ENCODE results near the gene CALHM5.

DNA sequence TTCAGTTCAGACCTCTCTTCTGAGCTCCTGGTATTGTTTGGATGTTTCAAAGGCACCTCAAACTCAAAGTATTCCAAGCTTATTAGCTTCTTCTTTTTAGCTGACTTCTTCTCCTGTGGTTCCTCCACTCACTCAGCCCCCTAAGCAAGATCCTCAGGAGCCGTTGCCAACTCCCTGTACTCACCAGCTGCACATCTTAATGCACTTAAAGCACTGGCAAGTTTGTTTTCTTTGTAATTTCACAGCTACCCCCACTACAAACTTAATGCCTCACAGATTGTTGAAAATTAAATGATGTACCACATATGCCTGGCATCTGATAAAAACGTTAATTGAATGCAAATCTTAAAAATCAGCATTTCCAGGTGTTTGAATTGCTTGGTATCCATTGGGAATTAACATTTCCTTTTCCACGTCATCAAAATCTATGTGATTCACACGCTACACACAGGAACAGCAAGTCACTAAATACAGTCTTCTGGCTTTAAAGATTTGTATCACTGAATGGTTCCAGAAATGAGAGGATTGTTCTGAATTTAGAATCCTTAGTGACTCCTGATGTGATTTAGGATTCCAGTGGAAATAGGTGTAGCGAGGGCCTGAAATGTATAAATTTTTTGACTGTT is 25.8 kb upstream of the CALHM5 start:
- TF ChIP-seq POLR2A (IDR thresholded peaks at IDR 0.05; ENCODE audit: low read depth, low read length) = no peak
- TF ChIP-seq CTCF (conservative IDR thresholded peaks at IDR 0.05; ENCODE audit: low read depth, low read length) = no peak
- no peak for TF ChIP-seq CHD1 (IDR thresholded peaks at IDR 0.05; ENCODE audit: low read depth, low read length)
- no peak for TF ChIP-seq RAD21 (IDR thresholded peaks at IDR 0.05; ENCODE audit: low read length)
- TF ChIP-seq, protein P1, sequence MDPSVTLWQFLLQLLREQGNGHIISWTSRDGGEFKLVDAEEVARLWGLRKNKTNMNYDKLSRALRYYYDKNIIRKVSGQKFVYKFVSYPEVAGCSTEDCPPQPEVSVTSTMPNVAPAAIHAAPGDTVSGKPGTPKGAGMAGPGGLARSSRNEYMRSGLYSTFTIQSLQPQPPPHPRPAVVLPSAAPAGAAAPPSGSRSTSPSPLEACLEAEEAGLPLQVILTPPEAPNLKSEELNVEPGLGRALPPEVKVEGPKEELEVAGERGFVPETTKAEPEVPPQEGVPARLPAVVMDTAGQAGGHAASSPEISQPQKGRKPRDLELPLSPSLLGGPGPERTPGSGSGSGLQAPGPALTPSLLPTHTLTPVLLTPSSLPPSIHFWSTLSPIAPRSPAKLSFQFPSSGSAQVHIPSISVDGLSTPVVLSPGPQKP (IDR thresholded peaks at IDR 0.05; ENCODE audit: borderline replicate concordance, low read depth, low read length) = no peak
- TF ChIP-seq MXI1 (IDR thresholded peaks at IDR 0.05; ENCODE audit: borderline replicate concordance, low read depth, low read length) = no peak
- TF ChIP-seq RFX5 (IDR thresholded peaks at IDR 0.05; ENCODE audit: low read depth, low read length) = no peak
- no peak for TF ChIP-seq NFE2L2 (IDR thresholded peaks at IDR 0.05; ENCODE audit: low read depth, low read length)
- TF ChIP-seq, protein P2, sequence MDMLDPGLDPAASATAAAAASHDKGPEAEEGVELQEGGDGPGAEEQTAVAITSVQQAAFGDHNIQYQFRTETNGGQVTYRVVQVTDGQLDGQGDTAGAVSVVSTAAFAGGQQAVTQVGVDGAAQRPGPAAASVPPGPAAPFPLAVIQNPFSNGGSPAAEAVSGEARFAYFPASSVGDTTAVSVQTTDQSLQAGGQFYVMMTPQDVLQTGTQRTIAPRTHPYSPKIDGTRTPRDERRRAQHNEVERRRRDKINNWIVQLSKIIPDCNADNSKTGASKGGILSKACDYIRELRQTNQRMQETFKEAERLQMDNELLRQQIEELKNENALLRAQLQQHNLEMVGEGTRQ (IDR thresholded peaks at IDR 0.05; ENCODE audit: low read depth, low read length) = no peak
- TF ChIP-seq BHLHE40 (IDR thresholded peaks at IDR 0.05; ENCODE audit: low read depth, low read length) = no peak
